ENCODE results near the gene VPS33B.
"Not testable (repeated sequence)": the region's sequence is repeated elsewhere in the genome, so short reads cannot be mapped to it uniquely, and the experiment has no call there.

VPS33B gene

GRCh38 chr15:91054816-91055215 is 32.4 kb upstream of the VPS33B start:
- TF ChIP-seq CTCF (IDR thresholded peaks at IDR 0.05), result no peak
- H3K27me3 ChIP-seq, result peaks cover 0 to 45% of the 10 kb centered on the region in 2 donors
- no peaks in the 10 kb centered on the region for H3K9me3 ChIP-seq
- no peaks in the 10 kb centered on the region for H3K36me3 ChIP-seq
- DNase-seq, result no peak
- intact Hi-C loops (cut with DNase I; ENCODE audit: low total_unique reads), result no loop called here
- no peak overlapping the region for H3K27ac ChIP-seq
- H3K4me1 ChIP-seq, result no peaks in the 10 kb centered on the region
- no peak overlapping the region for H3K4me3 ChIP-seq

GRCh38 chr15:91051248-91051647 is 28.9 kb upstream of the VPS33B start:
- intact Hi-C loops (cut with DNase I; ENCODE audit: low total_unique reads), result no loop called here
- no peak overlapping the region for H3K27ac ChIP-seq
- no peaks in the 10 kb centered on the region for H3K36me3 ChIP-seq
- H3K9me3 ChIP-seq, result no peaks in the 10 kb centered on the region
- H3K4me1 ChIP-seq, result no peaks in the 10 kb centered on the region
- H3K4me3 ChIP-seq, result no peak overlapping the region
- TF ChIP-seq CTCF (IDR thresholded peaks at IDR 0.05), result no peak
- no peak for DNase-seq
- H3K27me3 ChIP-seq, result peaks cover 0 to 24% of the 10 kb centered on the region in 2 donors

GRCh38 chr15:91050128-91050455 is 27.7 kb upstream of the VPS33B start:
- H3K9me3 ChIP-seq, result no peaks in the 10 kb centered on the region
- H3K27ac ChIP-seq, result no peak overlapping the region
- no peak overlapping the region for H3K4me3 ChIP-seq
- H3K27me3 ChIP-seq, result peaks cover 0 to 15% of the 10 kb centered on the region in 2 donors
- no peaks in the 10 kb centered on the region for H3K4me1 ChIP-seq
- intact Hi-C loops (cut with DNase I; ENCODE audit: low total_unique reads), result no loop called here
- H3K36me3 ChIP-seq, result no peaks in the 10 kb centered on the region
- no peak for TF ChIP-seq CTCF (IDR thresholded peaks at IDR 0.05)
- DNase-seq, result no peak

GRCh38 chr15:91049378-91050127 is 27.2 kb upstream of the VPS33B start:
- Histone ChIP-seq H3K27me3 (peaks cover 0 to 9% of the 10 kb centered on the region in 2 donors), H3K4me3 (no peak overlapping the region), H3K36me3 (no peaks in the 10 kb centered on the region), H3K9me3 (no peaks in the 10 kb centered on the region), H3K27ac (no peak overlapping the region), H3K4me1 (no peaks in the 10 kb centered on the region)
- TF ChIP-seq CTCF (IDR thresholded peaks at IDR 0.05), result peak; percentile 60 to 67
- intact Hi-C loops (cut with DNase I; ENCODE audit: low total_unique reads), result loop anchor here (5.0 kb wide), 1 partner anchor 92 kb away; no protein-coding TSS in a partner anchor
- peak in 1 of 2 donors; percentile 62 for DNase-seq

- no peak for TF ChIP-seq CTCF (IDR thresholded peaks at IDR 0.05)
- no peak overlapping the region for H3K4me3 ChIP-seq
- intact Hi-C loops (cut with DNase I; ENCODE audit: low total_unique reads), result loop anchor here (5.0 kb wide), 1 partner anchor 90 kb away; no protein-coding TSS in a partner anchor
- no peak for DNase-seq
- no peaks in the 10 kb centered on the region for H3K36me3 ChIP-seq
- no peaks in the 10 kb centered on the region for H3K9me3 ChIP-seq
- peaks cover 0 to 7% of the 10 kb centered on the region in 2 donors for H3K27me3 ChIP-seq
- H3K4me1 ChIP-seq, result no peaks in the 10 kb centered on the region
- no peak overlapping the region for H3K27ac ChIP-seq
Observed at GRCh38 chr15:91047545-91048199, 25.3 kb upstream of the VPS33B start.

- intact Hi-C loops (cut with DNase I; ENCODE audit: low total_unique reads), result loop anchor here (5.0 kb wide), 1 partner anchor 89 kb away; no protein-coding TSS in a partner anchor
- DNase-seq, H3K4me3 ChIP-seq, H3K27me3 ChIP-seq, H3K4me1 ChIP-seq, H3K27ac ChIP-seq, H3K9me3 ChIP-seq, H3K36me3 ChIP-seq: not testable (repeated sequence)
Observed at GRCh38 chr15:91046056-91046455, 23.7 kb upstream of the VPS33B start.

Measured in tibial artery (tissue), 4 donors.